CD4-positive, alpha-beta T cell treated with Interleukin-15 for 1 hour (primary cell): Measurements from ENCODE around the gene ELOVL7.
"Not testable (repeated sequence)": the region's sequence is repeated elsewhere in the genome, so short reads cannot be mapped to it uniquely, and the experiment has no call there.

Experiments
- DNase-seq: peaks from one replicate; pipeline ENCODE4 v3.0.0-alpha.2; 2020

ELOVL7 gene

GRCh38 chr5:60829490-60830266, 14.4 kb downstream of the ELOVL7 start:
- no peak for DNase-seq

GRCh38 chr5:60827201-60827600, 16.9 kb downstream of the ELOVL7 start:
- DNase-seq: no peak

DNA sequence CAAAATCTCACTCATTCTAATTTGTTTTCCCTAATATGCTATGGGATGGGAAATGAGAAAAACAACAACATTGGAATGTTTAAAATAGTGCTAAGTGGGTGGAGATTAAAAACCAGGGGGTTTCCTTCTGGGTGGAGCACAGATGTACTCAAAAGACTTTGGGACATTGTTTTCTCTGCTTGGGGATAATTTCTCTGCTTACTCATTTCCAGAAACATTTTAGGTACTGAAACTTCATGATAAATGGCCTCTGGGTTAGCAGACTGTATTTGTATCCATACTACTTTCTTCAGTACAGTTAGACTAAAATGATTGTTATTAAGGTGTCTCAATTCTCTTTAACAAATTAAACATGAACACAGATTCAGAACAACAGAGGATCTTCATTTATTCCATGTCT, 17.4 kb downstream of the ELOVL7 start:
- no peak for DNase-seq

GRCh38 chr5:60823574-60823973, 20.5 kb downstream of the ELOVL7 start:
- DNase-seq: no peak

- DNase-seq: no peak
These were observed 21.8 kb downstream of the ELOVL7 start for GRCh38 chr5:60822285-60822556.

DNA sequence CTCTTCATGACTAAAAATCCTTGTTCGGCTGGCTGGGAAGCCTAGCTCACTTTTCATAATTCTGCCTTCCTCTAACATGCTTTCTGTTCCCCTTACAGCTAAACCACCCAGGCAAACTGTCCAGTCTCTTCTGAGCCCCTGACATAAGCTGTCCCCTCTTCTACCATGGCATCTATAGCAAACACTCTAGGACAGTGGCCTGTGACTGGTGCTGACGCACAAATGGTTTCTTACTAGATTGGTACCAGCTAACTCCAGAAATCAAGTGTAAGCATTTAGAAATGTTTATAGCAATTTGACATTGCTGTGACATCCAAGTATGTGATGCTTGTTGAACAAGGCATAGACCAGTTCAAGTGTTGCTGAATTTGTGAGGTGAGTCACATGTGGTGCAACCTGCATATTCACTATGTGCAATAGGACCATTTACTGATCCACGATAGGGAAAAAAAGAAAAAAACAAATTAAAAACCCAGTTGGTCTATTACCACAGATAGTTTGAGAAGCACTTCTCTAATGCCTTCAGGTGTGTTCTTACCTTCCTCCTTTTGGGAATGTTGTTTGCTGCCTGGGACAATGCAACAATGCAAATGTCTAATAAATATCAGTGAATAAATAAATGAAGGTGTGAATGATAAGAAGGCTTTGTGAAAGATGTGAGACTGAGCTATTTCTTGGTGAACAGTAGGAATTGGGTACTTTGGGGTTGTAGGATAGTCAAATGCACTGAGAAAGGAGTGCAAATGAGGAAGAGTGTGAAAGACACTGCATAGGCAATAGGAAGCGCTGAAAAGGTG, 22.4 kb downstream of the ELOVL7 start:
- no peak for DNase-seq

DNA sequence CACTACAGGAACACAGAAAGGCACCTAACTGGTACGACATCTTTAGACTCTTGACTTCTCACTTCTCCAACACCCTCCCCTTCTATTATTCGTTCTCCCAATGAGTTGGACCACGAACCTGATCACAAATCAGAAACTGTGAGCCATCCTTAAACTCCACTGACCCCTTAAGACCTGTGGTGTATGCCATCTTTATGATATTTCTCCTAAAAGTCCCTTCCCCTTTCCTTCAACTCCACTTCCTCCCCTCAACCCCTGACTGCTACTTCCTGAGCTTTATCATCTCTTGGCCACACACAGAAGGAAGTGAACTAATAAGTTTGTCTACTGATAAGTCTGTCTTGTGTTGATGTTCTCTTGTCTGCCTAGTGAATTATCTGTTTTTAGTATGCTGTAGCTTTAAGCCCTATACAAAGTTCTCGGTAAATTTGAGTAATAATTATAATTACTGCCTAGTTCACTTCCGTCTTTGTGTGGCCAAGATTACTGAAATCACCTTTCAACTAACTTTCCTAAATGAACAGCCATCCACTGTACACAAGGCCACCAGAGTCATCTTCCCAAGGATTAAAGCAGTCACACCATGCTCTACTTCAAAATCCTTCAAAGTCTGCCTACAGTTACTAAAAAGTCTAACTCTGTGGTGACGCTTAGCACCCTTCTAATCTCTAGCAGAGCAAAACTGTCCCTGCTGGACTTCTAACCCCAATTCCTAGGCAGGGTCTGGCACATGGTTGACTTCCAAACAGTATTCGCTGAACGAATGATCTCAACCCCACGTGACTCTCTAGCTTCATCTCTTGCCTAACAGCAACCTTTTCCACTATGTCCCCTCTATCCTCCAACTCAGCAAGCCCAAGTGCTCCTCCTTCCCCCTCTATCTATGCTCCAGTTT, 23.2 kb downstream of the ELOVL7 start:
- DNase-seq: no peak

DNA sequence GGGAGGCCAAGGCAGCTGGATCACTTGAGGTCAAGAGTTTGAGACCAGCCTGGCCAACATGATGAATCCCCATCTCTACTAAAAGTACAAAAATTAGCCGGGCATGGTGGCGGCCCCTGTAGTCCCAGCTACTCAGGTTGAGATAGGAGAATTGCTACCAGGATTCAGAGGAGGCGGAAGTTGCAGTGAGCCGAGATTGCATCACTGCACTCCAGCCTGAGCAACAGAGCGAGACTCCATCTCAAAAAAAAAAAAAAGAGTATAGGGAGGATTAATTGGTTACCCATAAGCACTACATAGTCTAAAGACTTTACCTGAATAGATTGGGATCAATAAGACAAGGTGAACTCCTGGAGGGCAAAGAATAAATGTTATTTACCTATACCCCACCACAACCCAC, 27.9 kb downstream of the ELOVL7 start:
- DNase-seq: not testable (repeated sequence)

DNA sequence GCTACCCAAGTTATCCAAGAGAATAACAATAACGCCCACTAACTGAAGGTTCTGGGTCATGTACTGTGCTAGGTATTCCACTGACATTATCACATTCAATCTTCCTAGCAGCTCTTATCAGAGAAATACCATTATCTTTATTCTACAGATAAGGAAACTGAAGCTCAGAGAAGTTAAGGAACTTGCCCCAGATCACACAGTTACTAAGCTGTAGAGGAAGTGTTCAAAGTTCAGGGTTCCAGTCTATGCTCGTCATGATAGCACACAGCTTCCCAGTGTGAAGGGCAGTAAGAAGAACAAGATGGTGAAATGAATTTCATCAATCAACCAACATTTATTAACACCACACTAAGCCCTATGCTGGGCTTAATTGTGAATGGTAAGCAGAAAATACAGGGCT, 29.6 kb downstream of the ELOVL7 start:
- DNase-seq: no peak

DNA sequence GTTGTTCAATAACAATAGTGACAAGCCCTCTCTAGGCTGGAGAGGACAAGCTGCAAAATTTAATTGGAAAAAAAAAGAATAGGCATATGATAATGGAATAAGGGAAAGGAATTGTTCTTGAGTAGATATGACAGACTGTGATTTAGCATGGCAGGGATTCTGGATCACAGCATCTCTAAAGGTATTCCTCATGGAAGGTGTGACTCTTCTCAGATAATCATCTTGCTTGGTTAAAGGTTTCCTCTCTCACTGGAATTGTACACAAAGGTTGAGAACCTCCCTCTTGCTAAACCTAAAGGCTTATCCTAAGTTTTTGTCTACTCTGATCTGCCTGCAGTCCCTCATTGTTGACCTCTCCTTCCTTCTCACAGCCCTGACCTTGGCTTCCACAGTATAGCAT, 31.6 kb downstream of the ELOVL7 start:
- no peak for DNase-seq

DNA sequence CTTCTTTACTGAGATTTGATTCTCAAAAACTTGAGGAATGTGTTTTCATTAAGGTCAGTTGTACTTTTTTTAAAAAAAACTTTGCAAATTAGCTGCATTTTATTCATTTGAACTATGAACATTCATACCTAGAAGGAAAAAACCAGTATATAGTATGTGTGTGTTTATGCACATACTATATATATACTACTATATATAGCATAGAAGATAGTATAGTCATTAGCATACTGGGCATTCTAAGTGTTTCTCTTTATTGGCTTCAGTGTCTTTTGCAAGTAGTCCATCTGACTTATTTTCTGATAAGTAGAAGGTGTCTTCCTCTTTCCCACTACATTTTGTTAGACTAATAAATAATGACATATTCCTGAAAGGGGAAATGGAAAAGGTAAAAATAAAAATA, 33.0 kb downstream of the ELOVL7 start:
- DNase-seq: no peak

GRCh38 chr5:60810438-60811085, 33.5 kb downstream of the ELOVL7 start:
- no peak for DNase-seq

DNA sequence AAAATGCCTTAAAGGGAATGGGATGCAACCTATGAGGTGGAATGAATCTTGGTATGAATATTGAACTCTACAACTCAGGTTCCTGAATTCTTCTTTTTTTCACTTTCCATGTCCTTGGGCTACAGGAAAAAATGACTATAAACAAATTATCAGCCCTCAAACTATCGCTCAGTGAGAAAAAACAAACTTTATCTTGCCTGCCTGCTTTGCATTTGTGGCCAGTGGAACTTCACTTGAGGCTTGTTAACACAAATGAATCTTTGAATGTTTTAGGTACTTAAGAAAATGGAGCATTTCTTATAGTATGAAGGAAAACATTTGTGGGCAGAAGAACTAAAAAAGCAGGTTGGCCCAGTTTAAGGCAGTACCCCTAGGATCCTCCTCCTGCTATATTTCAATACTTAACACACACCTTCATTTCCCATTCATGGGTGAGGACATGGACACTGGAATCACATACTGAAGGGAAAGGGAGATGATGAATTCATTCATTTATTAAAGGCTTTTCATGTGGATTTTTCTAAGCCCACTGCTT, 34.1 kb downstream of the ELOVL7 start:
- DNase-seq: no peak

- no peak for DNase-seq
These were observed 37.4 kb downstream of the ELOVL7 start for GRCh38 chr5:60806591-60807243.

DNA sequence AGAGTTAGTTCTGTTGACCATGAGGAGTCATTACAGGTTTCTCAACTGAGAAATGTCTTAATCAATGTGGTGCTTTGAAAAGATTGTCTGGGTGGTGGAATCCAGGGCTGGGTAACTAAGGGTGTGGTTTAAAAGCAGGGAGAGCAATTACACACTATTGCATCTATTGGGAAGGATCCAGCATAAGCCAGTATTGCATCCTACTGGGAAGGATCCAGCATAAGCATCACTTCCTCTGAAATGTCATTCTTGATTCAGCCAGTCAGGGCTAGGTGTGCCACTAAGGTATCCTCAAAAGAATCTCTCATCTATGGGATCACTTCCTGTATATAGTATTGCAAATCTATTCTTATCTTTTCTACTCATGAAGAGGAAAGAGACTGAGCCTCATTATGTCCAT, 38.6 kb downstream of the ELOVL7 start:
- DNase-seq: no peak

DNA sequence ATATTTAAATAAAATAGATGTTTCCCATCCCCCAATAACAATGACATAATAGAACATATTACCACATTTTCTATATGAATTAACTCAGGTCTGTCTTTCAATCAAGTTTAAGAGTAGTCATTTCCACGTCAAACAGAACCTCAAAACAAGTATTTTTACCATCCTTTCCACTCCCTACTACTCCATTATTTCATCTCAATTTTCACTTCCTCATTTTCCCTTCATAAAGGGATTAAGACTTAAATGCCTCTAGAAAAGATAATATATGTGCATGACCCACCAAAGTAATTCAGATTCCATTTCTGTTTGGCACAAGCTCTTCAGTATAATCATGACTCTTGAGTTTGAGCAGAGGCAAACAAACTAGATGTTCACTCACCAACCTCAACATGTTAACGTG, 40.4 kb downstream of the ELOVL7 start:
- DNase-seq: no peak

DNA sequence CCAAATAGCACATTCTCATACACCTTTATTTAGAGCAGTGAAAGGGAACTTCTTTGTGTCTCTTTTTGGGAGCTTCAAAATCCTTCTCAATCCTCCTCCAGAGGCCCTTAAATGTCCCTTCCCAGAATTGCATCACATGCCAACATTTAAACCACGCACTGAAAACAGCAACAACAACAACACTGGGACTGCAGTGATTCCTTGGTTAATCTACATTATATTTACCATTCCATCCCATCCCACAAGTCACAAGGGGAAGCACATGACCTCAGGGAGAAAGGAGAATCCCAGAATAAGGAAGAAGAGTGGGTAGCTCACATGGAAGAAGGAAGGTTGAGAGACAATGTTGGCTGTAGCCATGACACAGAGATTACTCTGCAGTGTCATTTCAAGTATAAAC, 41.1 kb downstream of the ELOVL7 start:
- DNase-seq: no peak

DNA sequence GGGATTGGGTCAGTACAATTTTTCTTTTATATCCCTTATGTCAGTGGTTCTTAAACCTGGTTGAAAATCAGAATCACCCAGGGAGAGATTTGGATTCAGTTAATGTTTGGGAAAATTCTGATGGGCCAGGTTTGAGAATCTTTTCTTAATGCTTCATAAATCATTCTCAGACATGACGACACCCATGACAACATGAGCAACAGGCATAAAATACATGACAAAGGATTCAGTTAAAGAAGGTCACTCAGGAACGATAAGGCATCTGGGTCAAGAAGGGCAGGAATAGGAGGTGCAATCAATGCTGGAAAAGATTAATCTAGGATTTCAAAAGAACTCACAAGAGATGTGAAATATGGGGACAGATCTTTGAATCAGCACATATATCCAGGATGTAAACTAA, 41.8 kb downstream of the ELOVL7 start:
- no peak for DNase-seq

- no peak for DNase-seq
These were observed 46.5 kb downstream of the ELOVL7 start for GRCh38 chr5:60797482-60798153.

DNA sequence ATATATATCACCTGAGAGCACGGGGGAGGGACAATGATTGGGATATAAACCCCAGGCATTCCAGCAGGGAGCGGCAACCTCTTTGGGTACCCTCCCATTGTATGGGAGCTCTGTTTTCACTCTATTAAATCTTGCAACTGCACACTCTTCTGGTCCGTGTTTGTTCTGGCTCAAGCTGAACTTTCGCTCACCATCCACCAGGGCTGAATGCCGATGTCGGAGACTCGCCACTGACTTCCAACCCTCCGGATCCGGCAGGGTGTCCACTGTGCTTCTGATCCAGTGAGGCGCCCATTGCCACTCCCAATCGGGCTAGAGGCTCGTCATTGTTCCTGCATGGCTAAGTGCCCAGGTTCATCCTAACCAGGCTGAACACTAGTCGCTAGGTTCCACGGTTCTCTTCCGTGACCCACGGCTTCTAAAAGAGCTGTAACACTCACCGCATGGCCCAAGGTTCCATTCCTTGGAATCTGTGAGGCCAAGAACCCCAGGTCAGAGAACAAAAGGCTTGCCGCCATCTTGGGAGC, 48.6 kb downstream of the ELOVL7 start:
- DNase-seq: not testable (repeated sequence)

GRCh38 chr5:60794691-60795090, 49.4 kb downstream of the ELOVL7 start:
- no peak for DNase-seq
